ENCODE results near the gene UBE2H. TPM values are rescaled to one million over a fixed set of nuclear protein-coding genes. Genes with fewer than 3 reads are reported as not detected.

UBE2H gene
- polyA plus RNA-seq, 1 of the 3 experiments (the other 2 are of a cell fraction) = 129 TPM

DNA sequence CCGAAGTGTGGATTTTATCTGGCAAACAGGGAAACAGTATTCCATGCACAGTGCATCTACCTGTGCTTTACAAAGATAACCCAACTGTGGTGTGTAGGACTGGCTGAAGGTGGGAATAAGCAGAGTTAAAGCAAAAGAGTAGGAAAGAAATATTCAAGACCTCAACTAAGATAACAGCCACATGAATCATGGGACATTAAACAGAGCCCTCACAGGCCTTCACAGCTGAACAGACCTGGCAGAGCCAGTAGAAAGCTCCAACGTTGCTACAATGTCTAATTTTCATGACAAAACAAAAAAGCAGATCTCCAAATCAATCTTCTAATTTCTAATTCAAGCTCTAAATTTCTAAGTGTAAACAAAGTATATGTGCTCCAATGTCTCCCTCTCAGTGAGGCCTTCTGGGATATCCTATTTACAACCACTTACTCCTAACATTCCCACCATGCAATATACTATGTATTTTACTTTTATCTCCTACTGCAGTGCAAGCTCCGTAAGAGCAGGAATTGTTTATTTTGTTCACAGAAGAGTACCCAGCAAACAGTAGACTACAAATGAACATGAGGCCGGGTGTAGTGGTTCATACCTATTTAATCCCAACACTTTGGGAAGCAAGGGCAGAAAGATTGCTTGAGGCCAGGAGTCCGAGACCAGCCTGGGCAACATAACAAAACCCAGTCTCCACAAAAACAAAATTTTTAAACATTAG is 63.5 kb downstream of the UBE2H start:
- Histone ChIP-seq H3K27ac (ENCODE audit: low read depth in 2 of 2, low read length in 1 of 2) (peak overlapping the region in 1 of 2 experiments; percentile 3; a peak in 2 of 4 replicates), H3K27me3 (ENCODE audit: insufficient read depth) (no peaks in the 10 kb centered on the region), H3K9me3 (no peaks in the 10 kb centered on the region), H4K20me1 (ENCODE audit: insufficient read depth) (peaks cover 11% of the 10 kb centered on the region; the same call in 1 of the 2 replicates), H3K36me3 (replicated peaks in 1 of 2; ENCODE audit: control insufficient read depth in 1 of 2, insufficient read depth in 2 of 2, low read length in 1 of 2) (peaks cover 0 to 45% of the 10 kb centered on the region in 2 experiments), H3K9ac (no peak overlapping the region), H2AFZ (ENCODE audit: low read depth) (no peak overlapping the region), H3K4me3 (ENCODE audit: low read depth in 2 of 2, low read length in 1 of 2) (no peak overlapping the region), H3F3A (replicated peaks; ENCODE audit: insufficient read depth) (peaks cover 32% of the 10 kb centered on the region), H3K4me1 (ENCODE audit: control insufficient read depth in 1 of 2, insufficient read depth in 2 of 2, low read depth in 1 of 2, low read length in 1 of 2) (peaks cover 7 to 11% of the 10 kb centered on the region in 2 experiments; a peak in 3 of 4 replicates), H3K79me2 (ENCODE audit: insufficient read depth) (peaks cover 96% of the 10 kb centered on the region), H3K9me2 (no peaks in the 10 kb centered on the region), H3K4me2 (no peak overlapping the region)
- POLR2A ChIA-PET = interaction anchor here (0.6 kb wide), 1 partner anchor 66 kb away, joined by 4 read pairs; no protein-coding TSS in a partner anchor
- DNase-seq = no peak
- 77% methylated on average over 5 of the region's 5 CpGs for WGBS (ENCODE audit: low lambda C conversion rate)
- CTCF ChIA-PET = interaction anchor here (1.3 to 2.4 kb wide), 3 partner anchors 14 to 24 kb away, joined by 3 to 5 read pairs (median 3); no protein-coding TSS in a partner anchor
- no peak for TF ChIP-seq EZH2phosphoT487 (IDR thresholded peaks at IDR 0.05; ENCODE audit: borderline replicate concordance, low read depth)
- peak; percentile 64 for TF ChIP-seq TCF12 (IDR thresholded peaks at IDR 0.05)

DNA sequence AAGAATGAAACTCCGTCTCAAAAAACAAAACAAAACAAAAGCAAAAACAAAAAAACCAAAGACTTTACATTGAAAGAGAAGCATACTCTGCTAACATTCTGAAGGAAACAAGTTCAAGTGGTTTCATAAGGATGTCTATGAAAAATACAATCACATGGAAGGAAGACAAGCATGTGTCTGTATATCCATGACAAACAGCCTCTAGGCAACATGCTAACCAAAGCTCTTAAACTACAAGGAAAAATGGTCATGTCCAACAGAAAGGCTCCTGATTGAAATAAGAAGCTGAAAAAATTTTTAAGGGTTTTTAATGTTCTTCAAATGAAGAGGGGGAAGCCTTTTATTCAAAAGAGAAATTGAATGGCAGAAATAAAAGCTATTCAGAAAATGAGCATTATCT is 64.9 kb downstream of the UBE2H start:
- no peaks in the 10 kb centered on the region for H3K9me2 ChIP-seq
- peaks cover 0 to 49% of the 10 kb centered on the region in 2 experiments for H3K36me3 ChIP-seq (replicated peaks in 1 of 2; ENCODE audit: control insufficient read depth in 1 of 2, insufficient read depth in 2 of 2, low read length in 1 of 2)
- no peak overlapping the region for H2AFZ ChIP-seq (ENCODE audit: low read depth)
- peaks cover 3% of the 10 kb centered on the region; the same call in 1 of the 2 replicates for H4K20me1 ChIP-seq (ENCODE audit: insufficient read depth)
- H3K27me3 ChIP-seq (ENCODE audit: insufficient read depth) = no peaks in the 10 kb centered on the region
- peaks cover 95% of the 10 kb centered on the region for H3K79me2 ChIP-seq (ENCODE audit: insufficient read depth)
- no peaks in the 10 kb centered on the region for H3K9me3 ChIP-seq
- no peak overlapping the region for H3K9ac ChIP-seq
- peaks cover 32% of the 10 kb centered on the region for H3F3A ChIP-seq (replicated peaks; ENCODE audit: insufficient read depth)
- WGBS (ENCODE audit: low lambda C conversion rate) = 100% methylated on average over 1 of the region's 1 CpG
- ChIA-PET CTCF (interaction anchor here (0.7 to 1.4 kb wide), 3 partner anchors 11 to 129 kb away, joined by 3 to 5 read pairs (median 3); no protein-coding TSS in a partner anchor), POLR2A (no interaction called here)
- TF ChIP-seq, protein P1, sequence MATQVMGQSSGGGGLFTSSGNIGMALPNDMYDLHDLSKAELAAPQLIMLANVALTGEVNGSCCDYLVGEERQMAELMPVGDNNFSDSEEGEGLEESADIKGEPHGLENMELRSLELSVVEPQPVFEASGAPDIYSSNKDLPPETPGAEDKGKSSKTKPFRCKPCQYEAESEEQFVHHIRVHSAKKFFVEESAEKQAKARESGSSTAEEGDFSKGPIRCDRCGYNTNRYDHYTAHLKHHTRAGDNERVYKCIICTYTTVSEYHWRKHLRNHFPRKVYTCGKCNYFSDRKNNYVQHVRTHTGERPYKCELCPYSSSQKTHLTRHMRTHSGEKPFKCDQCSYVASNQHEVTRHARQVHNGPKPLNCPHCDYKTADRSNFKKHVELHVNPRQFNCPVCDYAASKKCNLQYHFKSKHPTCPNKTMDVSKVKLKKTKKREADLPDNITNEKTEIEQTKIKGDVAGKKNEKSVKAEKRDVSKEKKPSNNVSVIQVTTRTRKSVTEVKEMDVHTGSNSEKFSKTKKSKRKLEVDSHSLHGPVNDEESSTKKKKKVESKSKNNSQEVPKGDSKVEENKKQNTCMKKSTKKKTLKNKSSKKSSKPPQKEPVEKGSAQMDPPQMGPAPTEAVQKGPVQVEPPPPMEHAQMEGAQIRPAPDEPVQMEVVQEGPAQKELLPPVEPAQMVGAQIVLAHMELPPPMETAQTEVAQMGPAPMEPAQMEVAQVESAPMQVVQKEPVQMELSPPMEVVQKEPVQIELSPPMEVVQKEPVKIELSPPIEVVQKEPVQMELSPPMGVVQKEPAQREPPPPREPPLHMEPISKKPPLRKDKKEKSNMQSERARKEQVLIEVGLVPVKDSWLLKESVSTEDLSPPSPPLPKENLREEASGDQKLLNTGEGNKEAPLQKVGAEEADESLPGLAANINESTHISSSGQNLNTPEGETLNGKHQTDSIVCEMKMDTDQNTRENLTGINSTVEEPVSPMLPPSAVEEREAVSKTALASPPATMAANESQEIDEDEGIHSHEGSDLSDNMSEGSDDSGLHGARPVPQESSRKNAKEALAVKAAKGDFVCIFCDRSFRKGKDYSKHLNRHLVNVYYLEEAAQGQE (IDR thresholded peaks at IDR 0.05; ENCODE audit: low read depth, low read length) = no peak
- TF ChIP-seq FOXJ3 (CRISPR knock-in tag; IDR thresholded peaks at IDR 0.05) (no peak), TCF12 (IDR thresholded peaks at IDR 0.05) (no peak)
- H3K4me2 ChIP-seq = no peak overlapping the region
- H3K27ac ChIP-seq (ENCODE audit: low read depth in 2 of 2, low read length in 1 of 2) = no peak overlapping the region
- no peak for DNase-seq
- H3K4me3 ChIP-seq (ENCODE audit: low read depth in 2 of 2, low read length in 1 of 2) = no peak overlapping the region
- peaks cover 7 to 18% of the 10 kb centered on the region in 2 experiments; a peak in 3 of 4 replicates for H3K4me1 ChIP-seq (ENCODE audit: control insufficient read depth in 1 of 2, insufficient read depth in 2 of 2, low read depth in 1 of 2, low read length in 1 of 2)

DNA sequence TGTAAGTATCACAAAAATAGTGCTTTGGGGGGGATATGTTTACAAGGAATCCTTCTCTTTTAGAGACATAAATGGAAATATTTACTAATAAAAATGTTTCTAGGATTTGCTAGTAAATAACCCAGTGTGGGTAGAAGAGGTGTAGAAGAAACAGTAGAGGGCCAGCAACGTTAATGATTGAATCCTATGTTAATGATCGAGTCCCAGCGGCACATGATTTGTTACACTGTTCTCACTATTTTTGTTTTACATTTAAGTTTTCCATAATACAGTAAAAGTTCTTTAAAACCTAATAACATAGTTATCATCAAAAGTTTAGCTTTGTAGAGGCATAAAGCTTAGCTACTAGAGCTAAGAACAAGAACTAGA is 66.0 kb downstream of the UBE2H start:
- H3K9me3 ChIP-seq = no peaks in the 10 kb centered on the region
- POLR2A ChIA-PET = interaction anchor here (0.7 kb wide), 1 partner anchor 41 kb away, joined by 8 read pairs; no protein-coding TSS in a partner anchor
- CTCF ChIA-PET = interaction anchor here (1.4 kb wide), 1 partner anchor 124 kb away, joined by 5 read pairs; no protein-coding TSS in a partner anchor
- H3K4me1 ChIP-seq (ENCODE audit: control insufficient read depth in 1 of 2, insufficient read depth in 2 of 2, low read depth in 1 of 2, low read length in 1 of 2) = peaks cover 17 to 27% of the 10 kb centered on the region in 2 experiments
- no peak for DNase-seq
- H2AFZ ChIP-seq (ENCODE audit: low read depth) = no peak overlapping the region
- no peak overlapping the region for H3K4me3 ChIP-seq (ENCODE audit: low read depth in 2 of 2, low read length in 1 of 2)
- H3K27me3 ChIP-seq (ENCODE audit: insufficient read depth) = no peaks in the 10 kb centered on the region
- TF ChIP-seq, protein P2, sequence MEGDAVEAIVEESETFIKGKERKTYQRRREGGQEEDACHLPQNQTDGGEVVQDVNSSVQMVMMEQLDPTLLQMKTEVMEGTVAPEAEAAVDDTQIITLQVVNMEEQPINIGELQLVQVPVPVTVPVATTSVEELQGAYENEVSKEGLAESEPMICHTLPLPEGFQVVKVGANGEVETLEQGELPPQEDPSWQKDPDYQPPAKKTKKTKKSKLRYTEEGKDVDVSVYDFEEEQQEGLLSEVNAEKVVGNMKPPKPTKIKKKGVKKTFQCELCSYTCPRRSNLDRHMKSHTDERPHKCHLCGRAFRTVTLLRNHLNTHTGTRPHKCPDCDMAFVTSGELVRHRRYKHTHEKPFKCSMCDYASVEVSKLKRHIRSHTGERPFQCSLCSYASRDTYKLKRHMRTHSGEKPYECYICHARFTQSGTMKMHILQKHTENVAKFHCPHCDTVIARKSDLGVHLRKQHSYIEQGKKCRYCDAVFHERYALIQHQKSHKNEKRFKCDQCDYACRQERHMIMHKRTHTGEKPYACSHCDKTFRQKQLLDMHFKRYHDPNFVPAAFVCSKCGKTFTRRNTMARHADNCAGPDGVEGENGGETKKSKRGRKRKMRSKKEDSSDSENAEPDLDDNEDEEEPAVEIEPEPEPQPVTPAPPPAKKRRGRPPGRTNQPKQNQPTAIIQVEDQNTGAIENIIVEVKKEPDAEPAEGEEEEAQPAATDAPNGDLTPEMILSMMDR (IDR thresholded peaks at IDR 0.05) = no peak
- TF ChIP-seq SIN3A (IDR thresholded peaks at IDR 0.05; ENCODE audit: borderline replicate concordance, low read depth, low read length) (no peak), EP300 (IDR thresholded peaks at IDR 0.05; ENCODE audit: borderline replicate concordance in 1 of 2, low read depth in 1 of 2, low read length in 1 of 2) (no peak), ELF1 (IDR thresholded peaks at IDR 0.05) (no peak)
- TF ChIP-seq, protein P3, sequence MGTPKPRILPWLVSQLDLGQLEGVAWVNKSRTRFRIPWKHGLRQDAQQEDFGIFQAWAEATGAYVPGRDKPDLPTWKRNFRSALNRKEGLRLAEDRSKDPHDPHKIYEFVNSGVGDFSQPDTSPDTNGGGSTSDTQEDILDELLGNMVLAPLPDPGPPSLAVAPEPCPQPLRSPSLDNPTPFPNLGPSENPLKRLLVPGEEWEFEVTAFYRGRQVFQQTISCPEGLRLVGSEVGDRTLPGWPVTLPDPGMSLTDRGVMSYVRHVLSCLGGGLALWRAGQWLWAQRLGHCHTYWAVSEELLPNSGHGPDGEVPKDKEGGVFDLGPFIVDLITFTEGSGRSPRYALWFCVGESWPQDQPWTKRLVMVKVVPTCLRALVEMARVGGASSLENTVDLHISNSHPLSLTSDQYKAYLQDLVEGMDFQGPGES (IDR thresholded peaks at IDR 0.05; ENCODE audit: low read depth, low read length) = no peak
- TF ChIP-seq, protein P4, sequence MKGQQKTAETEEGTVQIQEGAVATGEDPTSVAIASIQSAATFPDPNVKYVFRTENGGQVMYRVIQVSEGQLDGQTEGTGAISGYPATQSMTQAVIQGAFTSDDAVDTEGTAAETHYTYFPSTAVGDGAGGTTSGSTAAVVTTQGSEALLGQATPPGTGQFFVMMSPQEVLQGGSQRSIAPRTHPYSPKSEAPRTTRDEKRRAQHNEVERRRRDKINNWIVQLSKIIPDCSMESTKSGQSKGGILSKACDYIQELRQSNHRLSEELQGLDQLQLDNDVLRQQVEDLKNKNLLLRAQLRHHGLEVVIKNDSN (IDR thresholded peaks at IDR 0.05; ENCODE audit: borderline replicate concordance, low read depth) = no peak
- no peak overlapping the region for H3K4me2 ChIP-seq
- peaks cover 40% of the 10 kb centered on the region for H3F3A ChIP-seq (replicated peaks; ENCODE audit: insufficient read depth)
- peaks cover 92% of the 10 kb centered on the region for H3K79me2 ChIP-seq (ENCODE audit: insufficient read depth)
- WGBS (ENCODE audit: low lambda C conversion rate) = 91% methylated on average over 3 of the region's 3 CpGs
- no peaks in the 10 kb centered on the region; the same call in 1 of the 2 replicates for H4K20me1 ChIP-seq (ENCODE audit: insufficient read depth)
- H3K9ac ChIP-seq = no peak overlapping the region
- H3K36me3 ChIP-seq (replicated peaks in 1 of 2; ENCODE audit: control insufficient read depth in 1 of 2, insufficient read depth in 2 of 2, low read length in 1 of 2) = peaks cover 0 to 40% of the 10 kb centered on the region in 2 experiments
- H3K9me2 ChIP-seq = no peaks in the 10 kb centered on the region
- H3K27ac ChIP-seq (ENCODE audit: low read depth in 2 of 2, low read length in 1 of 2) = 0 out of 4 replicates have a peak overlapping the region, but pooled peaks have one; percentile 2 to 5

All from SK-N-SH (cell line).